GM10248 (cell line): ENCODE measurements around the gene SLC47A2.

Experiments used
- CTCF ChIA-PET: fragments of 300-600 bp; sonication (Branson Sonifier 250); formaldehyde crosslinking; extraction: SDS; loops from one replicate; lab custom pipeline; 2021; ENCODE audit warnings: antibody characterized with exemption; lab: Yijun Ruan, JAX
- POLR2A ChIA-PET: fragments of 350-650 bp; sonication (Branson Sonifier 250); formaldehyde crosslinking; extraction: SDS; loops from one replicate; lab custom pipeline; 2020; ENCODE audit warnings: antibody characterized with exemption; lab: Yijun Ruan, JAX
- DNase-seq: peaks from one replicate; pipeline ENCODE4 v3.0.0; 2012; ENCODE audit errors: extremely low spot score
- CTCF ChIP-seq: IDR thresholded peaks from 2 replicates; pipeline ENCODE4 v1.5.1; 2012; ENCODE audit warnings: mild to moderate bottlenecking, low read depth; ENCODE audit errors: extremely low read depth, missing control alignments, control extremely low read depth

SLC47A2 gene

DNA sequence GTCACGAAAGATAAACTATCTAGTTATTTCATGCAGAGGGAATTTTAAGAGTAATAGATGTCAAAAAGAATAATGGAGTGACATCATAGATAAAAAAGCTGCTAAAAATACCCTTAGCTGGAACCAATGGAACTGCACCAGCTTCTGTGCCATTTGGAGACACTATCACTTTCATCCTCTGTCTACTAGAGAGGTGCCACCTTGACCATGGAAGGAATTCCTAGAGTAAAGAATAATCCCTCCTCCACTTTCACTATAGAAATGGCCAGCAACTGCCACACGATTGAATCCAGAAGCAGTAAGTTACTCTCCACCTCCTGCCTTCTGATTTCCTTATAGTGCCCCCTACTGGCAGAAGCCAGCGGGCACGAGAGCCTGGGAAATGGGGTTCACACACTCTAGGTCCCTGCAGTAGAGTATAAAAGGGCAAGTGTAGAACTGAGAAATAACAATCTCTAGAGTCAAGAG is 70.6 kb downstream of the SLC47A2 start:
- ChIA-PET POLR2A (no interaction called here), CTCF (interaction anchor here (0.6 to 5.6 kb wide), 11 partner anchors 10 to 121 kb away, joined by 3 to 26 read pairs (median 6); no protein-coding TSS in a partner anchor)
- peak; percentile 76 for TF ChIP-seq CTCF
- peak; percentile 62 for DNase-seq

GRCh38 chr17:19644493-19645210 is 71.7 kb downstream of the SLC47A2 start:
- no peak for DNase-seq
- POLR2A ChIA-PET = no interaction called here
- no peak for TF ChIP-seq CTCF
- CTCF ChIA-PET = interaction anchor here (0.9 to 5.6 kb wide), 7 partner anchors 8 to 122 kb away, joined by 3 to 26 read pairs (median 4); no protein-coding TSS in a partner anchor

DNA sequence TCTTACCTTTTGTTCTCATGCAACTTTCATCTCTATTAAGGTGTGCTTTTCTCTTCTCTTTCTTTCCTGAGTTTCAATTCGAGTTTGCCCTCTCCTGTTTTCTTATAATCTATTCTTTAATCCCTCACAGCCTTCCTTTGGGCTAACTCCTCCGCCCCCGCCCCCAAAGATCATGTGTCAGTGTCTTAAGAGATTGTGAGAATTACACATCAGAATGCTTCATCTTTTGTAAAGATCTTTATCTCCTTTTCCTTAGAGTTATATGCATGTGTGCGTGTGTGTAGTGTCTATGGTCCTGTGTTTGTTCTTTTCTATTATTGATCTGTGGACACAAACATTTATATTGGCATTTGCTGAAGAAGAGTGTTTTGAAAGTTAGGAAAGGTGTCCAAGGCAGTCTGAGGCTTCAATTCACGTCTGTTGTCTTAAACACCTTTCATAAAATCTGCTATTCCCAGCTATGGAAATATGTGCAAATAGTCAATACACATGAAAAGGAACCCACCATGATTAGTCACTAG is 74.0 kb downstream of the SLC47A2 start:
- CTCF ChIA-PET = interaction anchor here (1.8 to 3.7 kb wide), 2 partner anchors 10 to 14 kb away, joined by 7 to 12 read pairs; no protein-coding TSS in a partner anchor
- DNase-seq = no peak
- POLR2A ChIA-PET = no interaction called here
- TF ChIP-seq CTCF = no peak

- no peak for DNase-seq
- no peak for TF ChIP-seq CTCF
- POLR2A ChIA-PET = no interaction called here
- CTCF ChIA-PET = interaction anchor here (1.0 to 1.8 kb wide), 2 partner anchors 9 to 13 kb away, joined by 3 to 7 read pairs; no protein-coding TSS in a partner anchor
These were observed 74.6 kb downstream of the SLC47A2 start for GRCh38 chr17:19641687-19642372.

GRCh38 chr17:19631905-19632304 is 84.5 kb downstream of the SLC47A2 start:
- no peak for TF ChIP-seq CTCF
- ChIA-PET POLR2A (no interaction called here), CTCF (interaction anchor here (1.4 to 2.5 kb wide), 2 partner anchors 10 to 17 kb away, joined by 4 to 7 read pairs; no protein-coding TSS in a partner anchor)
- DNase-seq = no peak

DNA sequence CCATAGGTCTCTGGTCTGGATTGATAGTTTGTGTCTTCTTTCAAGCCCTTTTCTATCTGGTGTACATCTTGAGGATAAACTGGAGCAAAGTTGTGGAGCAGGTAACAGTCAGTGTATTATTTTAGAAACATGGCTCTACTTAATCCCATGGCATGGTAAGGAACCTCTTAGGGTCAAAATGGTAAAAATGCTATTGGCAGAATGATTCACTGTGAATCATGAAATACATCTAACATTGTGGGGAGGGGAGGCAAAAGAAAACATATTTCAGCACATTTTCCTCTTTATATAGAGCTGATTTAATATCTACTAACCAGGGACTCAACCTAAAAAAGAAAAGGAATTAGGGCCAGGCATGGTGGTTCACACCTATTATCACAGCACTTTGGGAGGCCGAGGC is 85.7 kb downstream of the SLC47A2 start:
- TF ChIP-seq CTCF = no peak
- DNase-seq = no peak
- POLR2A ChIA-PET = interaction anchor here (0.6 kb wide), 1 partner anchor 338 kb away, joined by 3 read pairs; no protein-coding TSS in a partner anchor
- CTCF ChIA-PET = interaction anchor here (1.7 kb wide), 1 partner anchor 17 kb away, joined by 4 read pairs; no protein-coding TSS in a partner anchor
